HFF-Myc (cell line): ENCODE results near the gene ABCA6.
"Not testable (repeated sequence)": the region's sequence is repeated elsewhere in the genome, so short reads cannot be mapped to it uniquely, and the experiment has no call there.

Experiments used
- DNase-seq: peaks from one replicate; pipeline ENCODE4 v3.0.0-alpha.2; 2011; ENCODE audit warnings: low read depth; ENCODE audit errors: extremely low read depth
- H3K4me3 ChIP-seq: replicated peaks from 2 replicates; pipeline ENCODE4 v1.5.1; 2011; ENCODE audit warnings: low read depth, mild to moderate bottlenecking, control low read depth, low read length
- TF ChIP-seq, protein P1 (sequence below): IDR thresholded peaks from 2 replicates; pipeline ENCODE4 v1.5.1; 2012; ENCODE audit warnings: mild to moderate bottlenecking, low read depth, low read length, control low read depth; ENCODE audit errors: missing control alignments

ABCA6 gene

DNA sequence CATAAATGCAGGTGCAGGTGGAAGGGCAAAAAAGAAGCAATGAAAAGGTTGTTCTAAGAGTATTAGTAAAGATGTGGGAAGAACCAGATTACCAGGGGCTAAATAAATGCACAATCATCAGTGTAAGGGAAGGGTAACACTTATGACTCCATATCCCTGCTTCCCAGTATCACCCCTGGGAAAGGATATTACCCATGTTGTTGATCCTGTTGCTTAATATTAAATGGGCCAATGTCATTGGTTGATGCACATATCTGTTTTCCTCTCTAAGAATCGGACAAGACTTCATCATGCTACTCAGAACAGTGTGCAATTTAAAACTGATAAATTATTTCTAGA, 34.7 kb upstream of the ABCA6 start:
- H3K4me3 ChIP-seq: no peak overlapping the region
- DNase-seq: no peak
- TF ChIP-seq, protein P1, sequence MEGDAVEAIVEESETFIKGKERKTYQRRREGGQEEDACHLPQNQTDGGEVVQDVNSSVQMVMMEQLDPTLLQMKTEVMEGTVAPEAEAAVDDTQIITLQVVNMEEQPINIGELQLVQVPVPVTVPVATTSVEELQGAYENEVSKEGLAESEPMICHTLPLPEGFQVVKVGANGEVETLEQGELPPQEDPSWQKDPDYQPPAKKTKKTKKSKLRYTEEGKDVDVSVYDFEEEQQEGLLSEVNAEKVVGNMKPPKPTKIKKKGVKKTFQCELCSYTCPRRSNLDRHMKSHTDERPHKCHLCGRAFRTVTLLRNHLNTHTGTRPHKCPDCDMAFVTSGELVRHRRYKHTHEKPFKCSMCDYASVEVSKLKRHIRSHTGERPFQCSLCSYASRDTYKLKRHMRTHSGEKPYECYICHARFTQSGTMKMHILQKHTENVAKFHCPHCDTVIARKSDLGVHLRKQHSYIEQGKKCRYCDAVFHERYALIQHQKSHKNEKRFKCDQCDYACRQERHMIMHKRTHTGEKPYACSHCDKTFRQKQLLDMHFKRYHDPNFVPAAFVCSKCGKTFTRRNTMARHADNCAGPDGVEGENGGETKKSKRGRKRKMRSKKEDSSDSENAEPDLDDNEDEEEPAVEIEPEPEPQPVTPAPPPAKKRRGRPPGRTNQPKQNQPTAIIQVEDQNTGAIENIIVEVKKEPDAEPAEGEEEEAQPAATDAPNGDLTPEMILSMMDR: no peak

DNA sequence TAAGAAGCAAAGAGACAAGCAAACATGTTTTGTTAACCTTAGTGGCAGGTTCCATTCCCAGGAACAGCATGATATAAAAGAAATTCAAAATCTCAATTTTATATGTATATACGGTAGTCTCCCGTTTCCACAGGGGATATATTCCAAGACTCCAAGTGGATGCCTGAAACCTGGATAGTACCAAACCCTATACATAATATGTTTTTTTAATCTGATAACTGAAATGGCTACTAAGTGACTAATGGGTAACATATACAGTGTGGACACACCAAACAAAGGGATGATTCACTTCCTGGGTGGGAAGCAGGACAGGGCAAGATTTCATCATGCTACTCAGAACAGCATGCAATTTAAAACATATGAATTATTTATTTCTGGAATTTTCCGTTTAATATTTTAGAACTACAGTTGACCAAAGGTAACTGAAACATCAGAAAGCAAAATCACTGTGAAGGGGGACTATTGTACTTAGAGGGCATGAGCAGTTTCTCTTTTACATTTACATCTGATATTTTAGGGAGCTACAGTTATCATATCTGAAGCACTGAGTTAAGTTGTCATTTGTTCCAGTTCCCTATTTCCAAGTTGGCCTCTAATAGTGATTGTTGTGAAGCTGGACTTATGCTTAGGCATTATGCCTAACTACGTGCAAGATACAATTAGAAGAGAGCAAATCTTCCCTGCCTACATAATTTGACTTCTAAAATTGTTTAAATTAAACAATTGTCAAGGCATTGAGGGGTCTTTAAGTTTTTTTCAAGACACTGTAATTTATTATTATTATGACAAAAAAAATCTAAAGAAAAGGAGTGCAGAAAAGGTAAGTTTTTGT, 34.1 kb upstream of the ABCA6 start:
- TF ChIP-seq, protein P1: no peak
- H3K4me3 ChIP-seq: no peak overlapping the region
- DNase-seq: peak; percentile 52

DNA sequence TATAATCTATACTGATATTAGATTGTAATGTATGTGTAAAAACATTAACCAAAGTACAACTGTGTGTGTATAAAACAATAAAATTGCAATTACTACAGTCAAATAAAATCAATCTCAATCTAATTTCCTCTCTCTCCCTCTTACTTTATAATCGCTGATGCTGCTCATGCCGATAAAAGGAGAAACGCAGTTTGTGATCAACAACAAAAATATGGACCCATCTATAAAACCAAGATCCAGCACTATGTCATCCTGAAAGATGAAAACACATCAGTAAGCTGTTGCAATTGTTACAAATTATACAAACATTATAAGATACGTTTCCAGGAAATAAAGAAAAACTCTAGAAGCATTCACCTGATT, 33.5 kb upstream of the ABCA6 start:
- no peak for DNase-seq
- H3K4me3 ChIP-seq: no peak overlapping the region
- TF ChIP-seq, protein P1: no peak

DNA sequence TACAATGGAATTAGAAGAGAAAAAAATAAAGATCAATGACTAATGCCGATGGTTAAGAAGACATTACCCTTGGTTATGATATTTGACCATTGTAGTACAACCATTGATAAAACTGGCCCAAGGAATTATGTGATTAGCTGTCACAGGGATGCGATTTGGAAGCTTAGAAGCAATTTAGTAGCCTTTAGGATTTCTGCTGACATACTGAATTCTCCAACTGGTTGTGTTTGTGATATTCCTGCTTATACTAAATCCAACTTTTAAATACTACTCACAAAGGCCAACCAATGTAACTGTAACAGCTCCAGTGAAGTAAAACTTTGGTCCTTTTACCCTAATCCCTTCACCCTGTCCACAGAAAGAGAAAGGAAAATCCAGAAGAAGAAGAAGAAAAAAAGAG, 31.4 kb upstream of the ABCA6 start:
- no peak for DNase-seq
- no peak overlapping the region for H3K4me3 ChIP-seq
- TF ChIP-seq, protein P1: no peak

DNA sequence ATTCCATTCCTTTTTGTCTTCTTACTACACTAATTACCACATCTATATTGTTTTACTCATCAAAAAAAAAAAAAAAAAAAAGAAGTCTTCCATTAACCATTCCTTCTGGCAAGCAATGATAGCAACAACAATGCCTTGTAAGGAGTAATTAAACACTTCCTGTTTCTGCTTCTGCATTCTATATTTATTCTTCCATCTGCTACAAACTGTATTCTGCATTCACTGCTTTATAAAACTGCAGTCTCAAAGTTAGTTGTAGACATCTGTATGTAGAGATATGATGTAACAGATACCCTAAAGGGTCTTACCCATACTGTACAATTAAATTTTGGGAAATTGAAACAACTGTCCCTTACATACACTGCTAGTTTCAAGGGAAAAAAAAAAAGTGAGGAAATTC, 28.7 kb upstream of the ABCA6 start:
- TF ChIP-seq, protein P1: no peak
- no peak overlapping the region for H3K4me3 ChIP-seq
- no peak for DNase-seq

DNA sequence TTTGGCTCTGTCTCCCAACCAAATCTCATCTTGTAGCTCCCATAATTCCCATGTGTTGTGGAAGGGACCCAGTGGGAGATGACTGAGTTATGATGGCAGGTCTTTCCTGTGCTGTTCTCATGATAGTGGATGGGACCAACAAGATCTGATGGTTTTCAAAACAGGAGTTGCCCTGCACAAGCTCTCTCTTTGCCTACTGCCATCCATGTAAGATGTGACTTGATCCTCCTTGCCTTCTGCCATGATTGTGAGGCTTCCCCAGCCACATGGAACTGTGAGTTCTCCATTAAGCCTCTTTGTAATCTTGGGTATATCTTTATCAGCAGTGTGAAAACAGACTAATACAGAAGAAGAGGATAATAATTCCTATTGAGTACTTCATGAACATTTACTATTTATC, 26.9 kb upstream of the ABCA6 start:
- not testable (repeated sequence) for DNase-seq

DNA sequence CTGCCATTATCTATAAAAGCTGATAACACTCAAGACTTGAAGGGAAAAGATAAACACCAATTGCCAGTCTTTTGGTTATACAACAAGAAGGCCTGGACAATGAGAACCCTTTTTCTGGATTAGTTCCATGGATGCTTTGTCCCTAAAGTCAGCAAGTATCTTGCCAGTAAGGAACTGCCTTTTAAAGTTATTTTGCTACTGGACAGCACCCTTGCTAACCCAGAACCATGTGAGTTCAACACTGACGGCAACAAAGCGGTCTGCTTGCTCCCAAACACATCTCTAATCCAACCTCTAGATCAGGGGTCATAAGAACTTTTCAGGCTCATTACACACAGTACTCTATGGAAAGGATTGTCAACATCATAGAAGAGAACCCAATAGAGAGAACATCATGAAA, 25.3 kb upstream of the ABCA6 start:
- TF ChIP-seq, protein P1: no peak
- no peak overlapping the region for H3K4me3 ChIP-seq
- no peak for DNase-seq

More for the DNA sequence above, 26.9 kb upstream of the ABCA6 start:
- H3K4me3 ChIP-seq: not testable (repeated sequence)
